Measurements from ENCODE around the gene GMDS.

Gene GMDS

DNA sequence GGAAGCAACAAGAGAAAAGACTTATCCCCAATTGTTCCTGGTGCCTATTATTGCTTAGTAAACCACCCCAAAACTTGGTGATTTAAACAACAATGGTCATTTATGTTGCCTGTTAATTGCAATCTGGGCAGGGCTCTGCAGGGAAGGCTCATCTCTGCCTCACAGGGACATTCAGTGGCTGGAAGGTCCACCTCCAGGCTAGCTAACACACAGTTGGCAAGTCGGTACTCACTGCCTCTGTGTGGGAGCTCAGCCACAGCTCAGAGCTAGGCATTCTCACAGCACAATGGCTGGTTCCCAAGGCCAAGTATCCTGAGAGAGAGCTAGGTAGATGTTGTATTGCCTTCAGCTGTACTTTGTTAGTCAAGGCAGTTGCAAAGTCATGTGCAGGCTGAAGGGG lies 18.5 kb upstream of the GMDS start:
- H3K4me1 ChIP-seq = no peaks in the 10 kb centered on the region

DNA sequence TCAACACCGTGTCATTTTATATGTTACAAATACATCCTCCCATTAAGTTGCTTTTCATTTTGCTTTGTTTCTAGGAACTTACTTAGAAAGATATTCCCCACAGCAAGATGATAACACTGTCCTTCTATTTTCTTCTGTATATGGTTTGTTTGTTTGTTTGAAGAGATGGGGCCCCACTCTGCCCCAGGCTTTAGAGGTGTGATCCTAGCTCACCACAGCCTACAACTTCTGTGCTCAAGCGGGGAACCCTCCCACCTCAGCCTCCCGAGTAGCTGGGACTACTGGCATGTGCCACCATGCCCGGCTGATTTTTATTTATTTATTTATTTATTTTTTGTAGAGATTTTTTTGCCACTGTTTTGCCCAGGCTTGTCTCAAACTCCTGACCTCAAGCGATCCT lies 14.2 kb upstream of the GMDS start:
- Histone ChIP-seq H3K9ac (no peak overlapping the region), H3K27ac (no peak overlapping the region), H3K4me2 (ENCODE audit: low read length) (no peak overlapping the region), H3K36me3 (ENCODE audit: control insufficient read depth, insufficient read depth, low read length) (no peaks in the 10 kb centered on the region), H3K27me3 (ENCODE audit: control insufficient read depth, insufficient read depth, low read length) (no peaks in the 10 kb centered on the region), H3K9me3 (ENCODE audit: control insufficient read depth, low read length) (no peaks in the 10 kb centered on the region), H3K4me3 (ENCODE audit: low read depth, low read length) (no peak overlapping the region), H3K4me1 (no peaks in the 10 kb centered on the region), H2AFZ (no peak overlapping the region), H3K79me2 (peaks cover 5% of the 10 kb centered on the region)
- TF ChIP-seq, protein P1, sequence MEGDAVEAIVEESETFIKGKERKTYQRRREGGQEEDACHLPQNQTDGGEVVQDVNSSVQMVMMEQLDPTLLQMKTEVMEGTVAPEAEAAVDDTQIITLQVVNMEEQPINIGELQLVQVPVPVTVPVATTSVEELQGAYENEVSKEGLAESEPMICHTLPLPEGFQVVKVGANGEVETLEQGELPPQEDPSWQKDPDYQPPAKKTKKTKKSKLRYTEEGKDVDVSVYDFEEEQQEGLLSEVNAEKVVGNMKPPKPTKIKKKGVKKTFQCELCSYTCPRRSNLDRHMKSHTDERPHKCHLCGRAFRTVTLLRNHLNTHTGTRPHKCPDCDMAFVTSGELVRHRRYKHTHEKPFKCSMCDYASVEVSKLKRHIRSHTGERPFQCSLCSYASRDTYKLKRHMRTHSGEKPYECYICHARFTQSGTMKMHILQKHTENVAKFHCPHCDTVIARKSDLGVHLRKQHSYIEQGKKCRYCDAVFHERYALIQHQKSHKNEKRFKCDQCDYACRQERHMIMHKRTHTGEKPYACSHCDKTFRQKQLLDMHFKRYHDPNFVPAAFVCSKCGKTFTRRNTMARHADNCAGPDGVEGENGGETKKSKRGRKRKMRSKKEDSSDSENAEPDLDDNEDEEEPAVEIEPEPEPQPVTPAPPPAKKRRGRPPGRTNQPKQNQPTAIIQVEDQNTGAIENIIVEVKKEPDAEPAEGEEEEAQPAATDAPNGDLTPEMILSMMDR (IDR thresholded peaks at IDR 0.05) = no peak

More for the DNA sequence above, 18.5 kb upstream of the GMDS start:
- TF ChIP-seq, protein P1 (IDR thresholded peaks at IDR 0.05) = no peak
- no peak overlapping the region for H3K4me2 ChIP-seq (ENCODE audit: low read length)
- peaks cover 6% of the 10 kb centered on the region for H3K79me2 ChIP-seq
- no peak overlapping the region for H3K4me3 ChIP-seq (ENCODE audit: low read depth, low read length)
- no peaks in the 10 kb centered on the region for H3K27me3 ChIP-seq (ENCODE audit: control insufficient read depth, insufficient read depth, low read length)
- no peak overlapping the region for H2AFZ ChIP-seq
- H3K36me3 ChIP-seq (ENCODE audit: control insufficient read depth, insufficient read depth, low read length) = no peaks in the 10 kb centered on the region
- H3K9me3 ChIP-seq (ENCODE audit: control insufficient read depth, low read length) = no peaks in the 10 kb centered on the region
- no peak overlapping the region for H3K27ac ChIP-seq
- no peak overlapping the region for H3K9ac ChIP-seq

DNA sequence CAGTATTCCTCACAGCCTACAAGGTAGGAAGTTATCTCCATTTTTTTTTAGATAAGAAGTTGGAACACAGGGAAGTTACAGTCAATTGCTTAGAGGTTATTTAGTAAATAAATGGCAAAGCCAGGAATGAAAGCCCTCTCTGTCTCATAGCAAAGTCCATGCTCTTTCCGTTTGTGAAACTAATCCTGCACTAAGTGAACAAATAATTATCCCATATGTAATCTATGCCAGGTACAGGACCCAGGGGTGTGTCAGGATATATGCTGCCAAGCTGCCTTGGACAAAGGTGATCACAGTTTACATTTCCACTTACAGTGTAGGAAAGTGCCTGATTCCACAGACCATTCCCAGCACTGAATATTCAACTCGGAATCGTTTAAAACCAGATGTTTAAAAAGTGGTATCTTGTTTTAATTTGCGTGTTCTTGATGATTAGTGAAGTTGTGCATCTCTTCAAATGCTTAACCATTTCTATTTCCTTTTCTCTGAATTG lies 13.6 kb upstream of the GMDS start:
- Histone ChIP-seq H3K27me3 (ENCODE audit: control insufficient read depth, insufficient read depth, low read length) (no peaks in the 10 kb centered on the region), H3K27ac (no peak overlapping the region), H3K4me3 (ENCODE audit: low read depth, low read length) (no peak overlapping the region), H3K79me2 (peaks cover 3% of the 10 kb centered on the region), H3K9ac (no peak overlapping the region), H2AFZ (no peak overlapping the region), H3K4me2 (ENCODE audit: low read length) (no peak overlapping the region), H3K4me1 (no peaks in the 10 kb centered on the region), H3K9me3 (ENCODE audit: control insufficient read depth, low read length) (no peaks in the 10 kb centered on the region), H3K36me3 (ENCODE audit: control insufficient read depth, insufficient read depth, low read length) (no peaks in the 10 kb centered on the region)
- TF ChIP-seq, protein P1 (IDR thresholded peaks at IDR 0.05) = no peak

DNA sequence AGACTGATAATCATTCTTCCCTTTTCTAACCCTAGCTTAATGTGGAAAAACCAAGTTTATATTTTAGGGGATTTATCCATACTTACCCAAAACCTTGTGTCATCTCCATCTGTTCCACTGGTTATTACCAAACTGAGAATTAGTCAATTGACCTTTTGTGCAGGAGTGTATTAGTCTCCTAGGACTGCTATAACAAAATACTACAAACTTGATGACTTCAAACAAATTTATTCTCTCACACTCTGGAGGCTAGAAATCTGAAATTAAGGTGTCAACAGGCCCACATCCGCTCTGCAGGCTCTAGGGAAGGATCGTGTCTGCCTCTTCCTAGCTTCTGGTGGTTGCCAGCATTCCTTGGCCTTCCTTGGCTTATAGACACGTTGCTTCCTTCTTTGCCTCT lies 12.7 kb upstream of the GMDS start:
- Histone ChIP-seq H3K9ac (no peak overlapping the region), H3K36me3 (ENCODE audit: control insufficient read depth, insufficient read depth, low read length) (no peaks in the 10 kb centered on the region), H3K79me2 (peaks cover 3% of the 10 kb centered on the region), H3K9me3 (ENCODE audit: control insufficient read depth, low read length) (no peaks in the 10 kb centered on the region), H3K4me2 (ENCODE audit: low read length) (no peak overlapping the region), H3K4me1 (no peaks in the 10 kb centered on the region), H3K27me3 (ENCODE audit: control insufficient read depth, insufficient read depth, low read length) (no peaks in the 10 kb centered on the region), H3K27ac (no peak overlapping the region), H2AFZ (no peak overlapping the region), H3K4me3 (ENCODE audit: low read depth, low read length) (no peak overlapping the region)
- TF ChIP-seq, protein P1 (IDR thresholded peaks at IDR 0.05) = no peak

DNA sequence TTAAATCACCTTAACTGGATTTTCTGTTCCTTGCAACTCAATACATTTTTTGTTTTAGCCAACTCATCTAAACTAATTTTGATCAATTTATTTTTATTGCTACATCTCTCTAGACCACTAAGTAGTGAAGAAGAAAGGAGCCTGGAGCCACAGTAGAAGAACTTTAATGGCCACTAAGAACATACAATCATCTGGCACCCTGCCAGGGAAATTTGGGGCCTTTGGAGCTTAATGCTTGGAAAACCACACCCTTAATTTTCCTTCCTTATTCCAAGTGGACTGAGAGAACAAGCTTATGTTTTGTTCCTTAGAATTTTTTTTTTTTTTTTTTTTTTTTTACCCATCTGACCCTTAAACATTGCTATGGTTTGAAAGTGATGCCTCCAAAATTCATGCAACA lies 12.0 kb upstream of the GMDS start:
- H3K9me3 ChIP-seq (ENCODE audit: control insufficient read depth, low read length) = no peaks in the 10 kb centered on the region
- peaks cover 3% of the 10 kb centered on the region for H3K79me2 ChIP-seq
- H3K4me2 ChIP-seq (ENCODE audit: low read length) = no peak overlapping the region

More for the DNA sequence above, 12.0 kb upstream of the GMDS start:
- no peak overlapping the region for H3K9ac ChIP-seq
- H2AFZ ChIP-seq = no peak overlapping the region
- H3K36me3 ChIP-seq (ENCODE audit: control insufficient read depth, insufficient read depth, low read length) = no peaks in the 10 kb centered on the region
- no peaks in the 10 kb centered on the region for H3K4me1 ChIP-seq
- TF ChIP-seq, protein P1 (IDR thresholded peaks at IDR 0.05) = no peak
- H3K4me3 ChIP-seq (ENCODE audit: low read depth, low read length) = no peak overlapping the region
- no peak overlapping the region for H3K27ac ChIP-seq
- no peaks in the 10 kb centered on the region for H3K27me3 ChIP-seq (ENCODE audit: control insufficient read depth, insufficient read depth, low read length)
